CD14-positive monocyte (primary cell): ENCODE data around the gene ANGEL2. TPM values are rescaled to one million over a fixed set of nuclear protein-coding genes. Genes with fewer than 3 reads are reported as not detected.

Source experiments
- DNase-seq, 3 donors: peaks; one replicate each; pipeline ENCODE4 v3.0.0-alpha.2; 2011 to 2022
- H2AFZ ChIP-seq: 2 replicates; pipeline ENCODE4 v1.6.0; 2012; ENCODE audit warnings: mild to moderate bottlenecking, low read depth, low read length, inconsistent platforms; ENCODE audit not compliant: insufficient read depth, poor library complexity, severe bottlenecking
- H3K27ac ChIP-seq, 2 donors: 1 replicate in 1 of 2; 2 replicates in 1 of 2; pipeline ENCODE4 v1.5.1; 2012 to 2013; ENCODE audit warnings: low read length in 2 of 2, control low read depth in 1 of 2, inconsistent platforms in 1 of 2, low read depth in 1 of 2, mild to moderate bottlenecking in 1 of 2
- H3K27me3 ChIP-seq, 2 donors: one replicate each; pipeline versions ENCODE4 v1.6.0 to v1.6.1; 2011 to 2013; ENCODE audit warnings: low read length in 2 of 2; ENCODE audit not compliant: control insufficient read depth in 2 of 2, insufficient read depth in 2 of 2
- H3K36me3 ChIP-seq, 2 donors: replicated peaks in 1 of 2; 1 replicate in 1 of 2; 2 replicates in 1 of 2; pipeline versions ENCODE4 v1.5.1 to v1.6.1; 2012 to 2013; ENCODE audit warnings: low read length in 2 of 2, control low read depth in 1 of 2, inconsistent platforms in 1 of 2, mild to moderate bottlenecking in 1 of 2; ENCODE audit not compliant: insufficient read depth in 2 of 2, control insufficient read depth in 1 of 2
- H3K4me1 ChIP-seq, 2 donors: 1 replicate in 1 of 2; 2 replicates in 1 of 2; pipeline versions ENCODE4 v1.5.1 to v1.6.1; 2012 to 2013; ENCODE audit warnings: low read length in 2 of 2, control low read depth in 1 of 2, inconsistent platforms in 1 of 2, mild to moderate bottlenecking in 1 of 2, moderate library complexity in 1 of 2; ENCODE audit not compliant: insufficient read depth in 2 of 2, control insufficient read depth in 1 of 2
- H3K4me2 ChIP-seq: replicated peaks from 2 replicates; pipeline ENCODE3; 2012; ENCODE audit warnings: low read length, moderate library complexity, mild to moderate bottlenecking; ENCODE audit not compliant: poor library complexity, severe bottlenecking; ENCODE audit errors: extremely low read depth
- H3K4me3 ChIP-seq, 3 experiments: fragments of 200-600 bp in 1 of 3; sonication (generic) in 1 of 3; replicated peaks in 1 of 3; 1 replicate in 2 of 3; 2 replicates in 1 of 3; pipeline ENCODE4 v1.5.1; 2011 to 2013; ENCODE audit warnings: low read length in 3 of 3, mild to moderate bottlenecking in 3 of 3, control low read depth in 2 of 3, low read depth in 2 of 3, inconsistent platforms in 1 of 3, moderate library complexity in 1 of 3
- H3K79me2 ChIP-seq: 2 replicates; pipeline ENCODE4 v1.6.0; 2012; ENCODE audit warnings: mild to moderate bottlenecking, control low read depth, inconsistent platforms, low read length, moderate library complexity; ENCODE audit not compliant: insufficient read depth
- H3K9ac ChIP-seq: 2 replicates; pipeline ENCODE4 v1.6.0; 2017; ENCODE audit warnings: low read length, mild to moderate bottlenecking; ENCODE audit not compliant: insufficient read depth, poor library complexity, severe bottlenecking
- H3K9me3 ChIP-seq, 2 donors: replicated peaks in 1 of 2; 1 replicate in 1 of 2; 2 replicates in 1 of 2; pipeline versions ENCODE4 v1.5.1 to v1.6.1; 2012 to 2013; ENCODE audit warnings: low read length in 2 of 2, control low read depth in 1 of 2; ENCODE audit not compliant: control insufficient read depth in 1 of 2, insufficient read depth in 1 of 2
- H4K20me1 ChIP-seq: 2 replicates; pipeline ENCODE4 v1.6.0; 2012; ENCODE audit warnings: mild to moderate bottlenecking, low read length, control low read depth, moderate library complexity; ENCODE audit not compliant: insufficient read depth
- H3K27ac Mint-ChIP-seq, 7 donors: one replicate each; pipeline ENCODE4 v1.8.0; 2020; ENCODE audit warnings: mild to moderate bottlenecking in 7 of 7, mixed read lengths in 7 of 7, moderate library complexity in 6 of 7, inconsistent platforms in 2 of 7
- H3K27me3 Mint-ChIP-seq, 3 donors: one replicate each; pipeline ENCODE4 v1.8.0; 2021 to 2022; ENCODE audit warnings: low read depth in 3 of 3, mild to moderate bottlenecking in 3 of 3, mixed read lengths in 3 of 3, moderate library complexity in 3 of 3, inconsistent platforms in 1 of 3
- H3K36me3 Mint-ChIP-seq, 2 donors: one replicate each; pipeline ENCODE4 v1.8.0; 2020; ENCODE audit warnings: mixed read lengths in 2 of 2, inconsistent platforms in 1 of 2, mild to moderate bottlenecking in 1 of 2
- H3K4me1 Mint-ChIP-seq: one replicate; pipeline ENCODE4 v1.8.0; 2020; ENCODE audit warnings: mild to moderate bottlenecking, mixed read lengths
- H3K4me3 Mint-ChIP-seq, 2 donors: one replicate each; pipeline ENCODE4 v1.8.0; 2020; ENCODE audit warnings: mild to moderate bottlenecking in 2 of 2, mixed read lengths in 2 of 2, moderate library complexity in 1 of 2
- H3K9me3 Mint-ChIP-seq, 7 donors: one replicate each; pipeline ENCODE4 v1.8.0; 2020 to 2022; ENCODE audit warnings: mixed read lengths in 7 of 7, mild to moderate bottlenecking in 6 of 7, moderate library complexity in 6 of 7, inconsistent platforms in 2 of 7
- CTCF ChIP-seq: fragments of 200-600 bp; IDR thresholded peaks from one replicate; pipeline ENCODE4 v1.8.0; 2022; ENCODE audit warnings: antibody characterized with exemption, mild to moderate bottlenecking
- WGBS: methylation state at CpG from one replicate; pipeline ENCODE4 v1.1.5; 2013; ENCODE audit warnings: missing lambda C conversion rate; ENCODE audit not compliant: insufficient coverage; 5-methylcytosine and 5-hydroxymethylcytosine counted together
- intact Hi-C, 2 donors: fragments of 100-400 bp; cut with micrococcal nuclease; formaldehyde crosslinking; loops; one replicate each; pipeline versions ENCODE4 v1.15.0 to v1.15.1; 2023
- polyA plus RNA-seq, 3 donors: library from polyadenylated mRNA; depleted of rRNA in 1 of 3; unstranded in 2 of 3; stranded (reverse) in 1 of 3; fragments of 300-500 nt in 2 of 3; fragments of >200 nt in 1 of 3; fragmentation: Illumina TruSeq in 2 of 3; gene quantifications; 1 replicate in 2 of 3; 2 replicates in 1 of 3; pipeline ENCODE4 v1.2.3, GENCODE V29; 2012 to 2021

ANGEL2 gene
- polyA plus RNA-seq, 3 donors, result 17.5 to 29.0 (median 18.3) TPM

- Histone ChIP-seq H3K9me3 (no peaks in the 10 kb centered on the region), H4K20me1 (no peaks in the 10 kb centered on the region), H3K79me2 (no peaks in the 10 kb centered on the region), H3K4me1 (no peaks in the 10 kb centered on the region), H3K27ac (no peak overlapping the region), H2AFZ (no peak overlapping the region), H3K4me2 (no peak overlapping the region), H3K9ac (no peak overlapping the region), H3K36me3 (no peaks in the 10 kb centered on the region), H3K27me3 (no peaks in the 10 kb centered on the region), H3K4me3 (no peak overlapping the region)
- intact Hi-C loops, result no loop called here
- 90% methylated on average over 6 of the region's 8 CpGs for WGBS
- no peak overlapping the region for H3K4me3 Mint-ChIP-seq
- DNase-seq, result no peak
- H3K36me3 Mint-ChIP-seq, result no peaks in the 10 kb centered on the region
- no peak overlapping the region for H3K27ac Mint-ChIP-seq
- H3K4me1 Mint-ChIP-seq, result no peaks in the 10 kb centered on the region
- peaks cover 0 to 1% (median 0%) of the 10 kb centered on the region in 7 donors for H3K9me3 Mint-ChIP-seq
- peaks cover 1 to 8% (median 5%) of the 10 kb centered on the region in 3 donors for H3K27me3 Mint-ChIP-seq
- TF ChIP-seq CTCF, result no peak
Measured at GRCh38 chr1:212973899-212974298, 41.8 kb downstream of the ANGEL2 start.

- H3K36me3 Mint-ChIP-seq, result no peaks in the 10 kb centered on the region
- Histone ChIP-seq H3K4me2 (no peak overlapping the region), H3K79me2 (no peaks in the 10 kb centered on the region), H3K36me3 (no peaks in the 10 kb centered on the region), H4K20me1 (no peaks in the 10 kb centered on the region), H3K4me1 (no peaks in the 10 kb centered on the region), H3K27ac (no peak overlapping the region), H3K9me3 (no peaks in the 10 kb centered on the region), H2AFZ (no peak overlapping the region), H3K9ac (no peak overlapping the region), H3K4me3 (no peak overlapping the region), H3K27me3 (no peaks in the 10 kb centered on the region)
- peaks cover 1 to 8% (median 5%) of the 10 kb centered on the region in 3 donors for H3K27me3 Mint-ChIP-seq
- H3K9me3 Mint-ChIP-seq, result peaks cover 0 to 1% (median 0%) of the 10 kb centered on the region in 7 donors
- intact Hi-C loops, result no loop called here
- H3K27ac Mint-ChIP-seq, result no peak overlapping the region
- H3K4me1 Mint-ChIP-seq, result no peaks in the 10 kb centered on the region
- H3K4me3 Mint-ChIP-seq, result no peak overlapping the region
- no peak for TF ChIP-seq CTCF
- DNase-seq, result no peak
- WGBS, result 92% methylated on average over 3 of the region's 4 CpGs
Measured at GRCh38 chr1:212973426-212973825, 42.2 kb downstream of the ANGEL2 start.
